ENCODE data around the gene METTL17.
"Not testable (repeated sequence)": the region's sequence is repeated elsewhere in the genome, so short reads cannot be mapped to it uniquely, and the experiment has no call there.

The METTL17 gene, protein sequence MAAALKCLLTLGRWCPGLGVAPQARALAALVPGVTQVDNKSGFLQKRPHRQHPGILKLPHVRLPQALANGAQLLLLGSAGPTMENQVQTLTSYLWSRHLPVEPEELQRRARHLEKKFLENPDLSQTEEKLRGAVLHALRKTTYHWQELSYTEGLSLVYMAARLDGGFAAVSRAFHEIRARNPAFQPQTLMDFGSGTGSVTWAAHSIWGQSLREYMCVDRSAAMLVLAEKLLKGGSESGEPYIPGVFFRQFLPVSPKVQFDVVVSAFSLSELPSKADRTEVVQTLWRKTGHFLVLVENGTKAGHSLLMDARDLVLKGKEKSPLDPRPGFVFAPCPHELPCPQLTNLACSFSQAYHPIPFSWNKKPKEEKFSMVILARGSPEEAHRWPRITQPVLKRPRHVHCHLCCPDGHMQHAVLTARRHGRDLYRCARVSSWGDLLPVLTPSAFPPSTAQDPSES
- total RNA-seq: 9.4 to 50.0 (median 25.6) reads per million in 17 experiments

DNA sequence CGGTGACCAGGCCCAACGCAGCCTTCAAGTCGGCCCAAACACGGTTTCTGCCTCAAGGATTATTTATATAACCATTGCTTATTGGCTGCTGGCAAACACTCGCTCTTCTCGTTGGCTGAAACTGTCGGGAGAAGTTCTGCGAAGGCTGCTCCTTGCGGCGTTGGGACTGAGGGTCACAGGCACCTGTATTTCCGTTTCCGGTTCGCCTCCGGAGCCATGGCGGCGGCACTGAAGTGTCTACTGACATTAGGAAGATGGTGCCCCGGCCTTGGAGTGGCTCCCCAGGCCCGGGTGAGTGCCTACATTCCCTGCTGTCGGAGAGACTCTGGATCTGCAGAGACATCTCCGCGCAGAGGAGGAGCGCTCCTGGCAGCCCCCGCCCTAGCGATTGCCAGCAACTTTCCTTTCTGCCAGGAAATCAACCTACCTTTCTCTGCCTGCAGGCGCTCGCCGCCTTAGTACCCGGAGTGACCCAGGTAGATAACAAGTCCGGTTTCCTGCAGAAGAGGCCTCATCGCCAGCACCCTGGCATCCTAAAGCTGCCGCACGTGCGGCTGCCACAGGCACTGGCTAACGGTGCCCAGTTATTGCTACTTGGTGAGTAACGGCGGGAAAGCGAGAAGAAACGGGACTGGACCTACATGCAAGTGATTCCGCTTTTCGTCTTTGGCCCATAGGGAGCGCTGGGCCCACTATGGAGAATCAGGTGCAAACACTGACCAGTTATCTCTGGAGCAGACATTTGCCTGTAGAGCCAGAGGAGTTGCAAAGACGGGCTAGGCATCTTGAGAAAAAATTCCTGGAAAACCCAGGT is at the start of gene METTL17:
TSS of gene METTL17 (plus strand) at position 194 of the 814 bp plus-strand sequence. CDS start at position 217, 23 bp downstream.
- peak; percentile 92 to 98 (median 96) for DNase-seq

DNA sequence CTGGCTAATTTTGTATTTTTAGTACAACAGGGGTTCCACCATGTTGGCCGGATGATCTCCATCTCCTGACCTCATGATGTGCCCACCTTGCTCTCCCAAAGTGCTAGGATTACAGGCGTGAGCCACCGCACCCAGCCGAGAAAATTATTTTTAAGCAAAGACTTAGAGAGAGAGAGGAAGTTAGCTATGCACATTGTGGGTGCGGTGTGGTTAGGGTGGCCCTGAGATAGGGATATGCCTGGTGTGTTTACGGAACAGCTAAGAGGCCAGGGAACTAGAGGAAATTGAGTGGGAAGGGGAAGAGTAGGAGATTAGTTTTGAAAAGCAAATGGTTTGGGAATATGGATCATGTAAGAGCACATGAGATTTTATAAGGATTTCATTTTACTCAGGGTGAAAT is 44.6 kb upstream of the METTL17 start:
- peak; percentile 64 to 81 (median 70) for DNase-seq

DNA sequence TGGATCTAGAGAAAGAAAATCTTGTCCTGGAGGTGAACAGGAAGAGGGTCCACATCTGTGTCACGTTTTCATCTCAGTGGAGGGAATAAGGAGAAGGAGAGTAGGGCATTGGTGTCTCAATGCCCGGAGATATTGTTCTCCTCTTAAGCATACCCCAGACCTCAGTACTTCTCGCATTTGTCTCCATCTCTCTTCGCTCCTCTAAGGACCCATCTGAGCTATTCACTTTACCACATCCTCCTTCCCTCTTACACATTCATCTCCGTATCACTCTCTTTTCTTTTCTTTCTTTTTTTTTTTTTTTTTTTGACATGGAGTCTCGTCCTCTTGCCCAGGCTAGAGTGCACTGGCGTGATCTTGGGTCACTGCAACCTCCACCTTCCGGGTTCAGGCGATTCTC is 43.1 kb upstream of the METTL17 start:
- DNase-seq: not testable (repeated sequence)

DNA sequence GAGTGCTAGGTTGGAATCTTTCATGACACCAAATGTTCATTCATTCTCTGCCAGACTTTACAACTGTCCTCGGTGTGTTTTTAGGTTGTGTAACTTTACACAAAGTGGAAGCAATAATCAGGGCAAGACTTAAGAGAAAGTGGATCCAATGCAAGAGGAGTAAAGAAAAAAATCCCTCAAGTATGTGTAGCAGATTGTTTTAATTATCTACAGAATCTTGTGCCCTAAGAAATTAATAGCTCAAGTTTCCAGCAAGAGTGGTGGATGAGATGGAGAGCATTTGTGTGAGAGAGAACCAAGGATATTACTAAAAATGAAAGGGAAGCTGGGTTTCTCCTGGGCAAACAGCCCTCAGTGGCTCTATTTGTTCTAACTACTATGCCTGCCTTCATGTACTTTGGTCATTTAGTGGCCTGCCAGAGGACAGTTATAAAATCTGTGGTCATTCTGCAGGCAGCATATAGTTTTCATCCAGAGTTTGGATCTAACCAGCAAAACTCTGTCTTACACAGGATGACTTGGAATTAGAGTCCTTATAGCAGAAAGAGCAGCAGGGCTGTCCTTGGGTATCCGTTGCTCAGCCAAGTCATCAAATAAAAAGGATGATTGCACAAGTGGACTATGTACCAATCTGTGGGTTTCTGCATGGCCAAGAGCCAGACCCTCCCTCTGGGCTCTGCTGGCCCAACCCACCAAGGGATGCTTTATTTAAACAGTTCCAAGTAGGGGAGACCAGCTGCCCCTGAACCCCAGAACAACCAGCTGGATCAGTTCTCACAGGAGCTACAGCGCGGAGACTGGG is 34.8 kb upstream of the METTL17 start, which contains the start of gene RNASE2:
TSS of gene RNASE2 (plus strand) at position 752 of the 802 bp plus-strand sequence. CDS start 285 bp downstream, outside the sequence.
- peak; percentile 22 to 42 (median 32) for DNase-seq

DNA sequence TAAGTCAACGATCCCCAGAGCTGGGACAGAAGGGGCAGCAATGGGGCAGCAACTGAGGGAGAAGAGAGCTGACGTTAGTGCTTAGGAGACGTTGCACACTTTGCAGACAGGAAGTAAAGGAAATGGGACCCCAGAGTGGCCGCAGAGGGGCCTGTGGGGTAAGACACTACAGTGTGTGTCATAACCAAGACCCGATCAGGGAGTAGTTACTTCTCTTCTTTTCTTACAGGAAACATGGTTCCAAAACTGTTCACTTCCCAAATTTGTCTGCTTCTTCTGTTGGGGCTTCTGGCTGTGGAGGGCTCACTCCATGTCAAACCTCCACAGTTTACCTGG is 34.3 kb upstream of the METTL17 start:
- peak in 3 of 4 experiments; percentile 33 to 47 (median 43) for DNase-seq

DNA sequence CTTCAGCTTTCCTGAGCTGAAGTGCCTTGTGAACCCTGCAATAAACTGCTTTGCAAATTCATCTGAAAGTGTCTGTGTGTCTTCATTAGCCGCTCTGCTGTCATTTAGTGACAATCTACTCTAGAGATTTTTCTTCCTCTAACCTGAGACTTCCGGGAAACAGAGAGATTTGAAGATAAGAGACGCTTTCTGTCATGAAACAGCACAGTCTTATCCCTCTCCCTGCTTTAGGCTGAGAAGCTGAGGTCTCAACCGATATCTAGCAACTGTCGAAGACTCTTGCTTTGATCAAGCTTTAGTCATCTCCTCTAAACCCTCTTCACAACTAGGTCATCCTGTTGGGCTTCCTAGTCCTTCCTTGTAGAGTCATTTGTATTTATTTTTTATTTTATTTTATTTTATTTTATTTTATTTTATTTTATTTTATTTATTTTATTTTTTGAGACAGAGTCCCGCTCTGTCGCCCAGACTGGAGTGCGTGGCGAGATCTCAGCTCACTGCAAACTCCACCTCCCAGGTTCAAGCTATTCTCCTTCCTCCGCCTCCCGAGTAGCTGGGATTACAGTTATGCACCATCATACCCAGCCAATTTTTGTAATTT is 33.3 kb upstream of the METTL17 start:
- no peak for DNase-seq

DNA sequence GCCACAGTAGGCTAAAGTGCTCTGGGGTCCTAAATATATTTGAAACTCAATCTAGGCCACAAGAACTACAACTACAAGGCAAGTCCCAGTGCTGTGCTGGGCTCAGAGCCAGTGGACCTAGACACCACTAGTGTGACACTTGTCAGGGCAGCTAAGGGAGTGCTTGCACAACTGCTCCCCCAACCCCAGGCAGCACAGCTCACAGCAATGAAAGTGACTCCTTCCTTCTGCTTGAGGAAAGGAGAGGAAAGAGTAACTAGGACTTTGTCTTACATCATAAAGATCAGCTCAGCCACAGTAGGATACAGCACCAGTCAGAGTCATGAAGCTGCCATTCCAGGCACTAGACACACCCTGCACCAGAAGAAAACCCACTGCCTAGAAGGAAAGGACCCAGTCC is 30.8 kb upstream of the METTL17 start:
- not testable (repeated sequence) for DNase-seq

DNA sequence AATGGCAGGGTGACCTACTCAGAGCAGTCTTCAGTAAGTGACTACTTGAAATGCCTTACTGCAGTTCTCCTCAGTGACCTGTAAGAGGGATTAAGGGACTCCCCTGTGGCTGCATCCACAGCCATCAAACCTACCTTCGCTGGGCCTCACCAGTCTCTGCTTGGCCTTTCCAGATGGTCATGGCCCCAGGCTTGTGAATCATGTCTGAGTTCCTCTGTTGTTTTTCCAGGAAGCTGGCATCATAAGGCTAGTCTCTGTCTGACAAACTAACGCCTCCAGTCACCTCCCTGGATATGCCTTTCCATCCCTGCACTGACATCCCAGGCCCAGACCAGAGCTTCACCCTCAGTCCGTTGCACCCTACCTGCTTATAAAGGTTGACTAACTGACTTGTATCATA is 20.4 kb upstream of the METTL17 start:
- DNase-seq: no peak

DNA sequence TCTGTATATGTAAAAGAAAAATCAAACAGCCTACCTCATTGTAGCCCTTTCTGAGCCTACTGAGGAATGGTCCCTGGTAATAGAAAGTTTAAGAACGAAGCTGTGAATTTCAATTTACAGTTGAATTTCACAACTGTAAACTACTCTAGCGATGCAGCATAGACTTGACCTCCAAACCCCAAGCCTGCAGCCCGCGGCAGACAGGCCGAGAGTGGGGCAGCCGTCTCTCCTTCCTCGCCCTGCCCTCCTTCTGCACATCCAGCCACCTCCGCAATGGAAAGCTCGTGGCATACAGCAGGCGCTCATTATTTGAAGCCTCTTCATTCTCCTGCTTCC is 19.2 kb upstream of the METTL17 start:
- no peak for DNase-seq

DNA sequence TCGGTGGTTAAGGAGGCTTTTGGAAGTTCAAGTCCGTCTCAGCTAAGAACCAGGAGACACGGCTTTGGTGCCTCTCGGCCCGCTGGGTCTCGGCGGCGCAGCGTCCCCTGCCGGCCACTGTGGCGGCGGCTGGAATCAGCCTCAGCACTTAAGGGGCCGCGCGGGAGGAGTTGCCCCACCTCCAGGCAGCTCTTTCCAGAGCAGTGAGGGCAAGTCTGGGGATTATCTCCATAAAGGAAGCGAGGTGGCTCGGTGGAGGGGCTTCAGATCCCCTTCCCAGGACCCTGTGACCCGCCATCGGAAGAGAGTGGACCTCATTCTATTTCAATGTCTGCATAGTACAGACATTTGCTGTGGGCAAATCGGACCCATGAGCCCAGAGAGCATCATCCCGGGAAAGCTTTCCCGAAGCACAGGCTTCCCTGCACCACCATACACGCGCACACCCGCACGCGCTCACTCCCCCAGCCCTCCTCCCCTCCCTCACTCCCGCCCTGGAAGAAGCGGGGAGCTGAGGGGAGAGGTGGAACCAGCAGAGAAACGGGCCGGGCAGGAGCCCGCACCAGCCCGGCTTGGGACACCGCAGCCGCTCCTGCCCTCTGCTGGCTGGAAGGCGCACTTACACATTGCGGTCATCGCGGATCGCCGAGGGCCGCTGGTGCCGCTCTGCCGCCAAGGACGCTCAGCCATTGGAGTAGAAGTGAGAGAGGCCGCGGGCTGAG is 18.6 kb upstream of the METTL17 start:
- DNase-seq: peak; percentile 88 to 94 (median 92)

DNA sequence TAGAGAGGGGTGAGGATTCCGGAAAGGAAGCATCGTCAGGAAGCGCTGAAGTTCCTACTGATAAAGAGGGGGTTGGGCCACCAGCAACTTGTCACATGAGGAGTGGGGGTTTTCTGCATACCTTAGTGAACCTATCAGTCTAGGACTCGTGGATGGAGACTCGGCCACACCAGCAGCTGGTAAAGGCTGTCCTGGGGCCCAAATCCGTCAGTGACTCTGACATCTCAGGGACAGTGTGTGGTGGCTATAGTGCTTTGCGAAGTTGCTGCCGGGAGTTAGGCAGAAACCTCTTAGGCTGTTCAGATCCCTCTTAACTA is 18.1 kb upstream of the METTL17 start:
- DNase-seq: no peak

DNA sequence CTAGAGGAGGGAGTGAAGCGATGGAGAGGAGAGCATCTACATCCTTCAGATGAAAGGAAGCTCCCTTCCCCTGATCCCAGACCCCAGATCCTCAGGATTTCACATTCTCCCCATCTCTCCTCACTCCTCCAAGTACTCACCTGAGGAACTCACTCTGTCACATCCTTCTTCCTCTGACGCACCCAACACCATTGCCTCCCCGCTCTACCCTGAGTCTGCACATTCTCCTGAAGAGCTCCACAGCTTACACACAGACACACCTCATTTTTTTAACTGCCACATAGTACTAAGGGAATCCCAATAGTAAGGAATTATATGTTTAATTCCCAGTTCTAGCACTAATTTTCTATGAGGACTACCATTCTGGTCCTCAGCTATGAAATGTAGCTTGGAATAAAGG is 16.3 kb upstream of the METTL17 start:
- DNase-seq: no peak

DNA sequence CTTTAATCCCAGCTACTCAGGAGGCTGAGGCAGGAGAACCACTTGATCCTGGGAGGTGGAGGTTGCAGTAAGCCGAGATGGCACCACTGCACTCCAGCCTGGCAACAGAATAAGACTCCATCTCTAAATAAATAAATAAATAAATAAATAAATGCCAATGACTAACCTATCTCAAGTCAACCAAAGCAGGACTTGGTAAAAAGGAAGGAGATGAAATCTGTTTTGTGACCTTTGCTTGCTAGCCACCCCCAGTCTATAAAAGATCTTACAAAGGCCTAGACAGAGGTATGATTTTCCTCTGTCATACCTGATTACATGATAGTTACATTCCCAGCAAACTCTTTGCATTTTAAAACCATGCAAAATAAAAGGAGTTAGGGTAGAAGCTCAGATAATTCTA is 13.5 kb upstream of the METTL17 start:
- DNase-seq: no peak

DNA sequence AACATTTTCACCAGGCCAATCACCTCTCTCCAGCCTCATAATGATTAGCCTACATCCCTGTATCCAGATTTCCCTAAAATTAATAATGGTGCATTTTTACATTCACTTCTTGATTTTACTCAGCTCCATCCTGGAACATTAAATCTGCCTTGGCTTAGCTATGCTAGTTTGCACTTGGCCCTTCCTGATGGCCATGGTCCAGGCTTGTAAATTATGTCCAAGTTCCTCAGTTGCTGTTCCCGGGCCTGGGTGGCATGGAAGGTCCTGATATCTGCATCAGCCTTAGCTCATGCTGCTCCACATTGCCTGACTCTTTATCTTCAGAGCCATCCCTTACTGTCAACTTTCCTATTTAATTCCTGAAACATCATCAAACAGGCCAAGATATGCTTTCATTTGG is 11.1 kb upstream of the METTL17 start:
- DNase-seq: no peak

DNA sequence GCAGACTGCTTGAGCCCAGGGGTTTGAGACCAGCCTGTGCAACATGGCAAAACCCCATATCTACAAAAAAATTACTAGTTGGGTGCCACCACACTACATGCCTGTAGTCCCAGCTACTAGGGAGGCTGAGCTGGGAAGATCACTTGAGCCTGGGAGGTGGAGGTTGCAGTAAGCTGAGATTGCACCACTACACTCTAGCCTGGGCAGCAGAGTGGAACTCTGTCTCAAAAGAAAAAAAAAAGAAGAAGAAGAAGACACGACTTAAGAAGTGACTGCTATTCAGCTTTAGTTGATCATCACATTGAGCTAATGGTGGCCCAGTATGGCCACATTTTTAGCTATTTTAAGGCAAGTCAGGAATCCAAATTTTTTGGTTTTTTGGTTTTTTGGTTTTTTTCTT is 8.9 kb upstream of the METTL17 start:
- DNase-seq: peak in 3 of 4 experiments; percentile 41 to 66 (median 44)

DNA sequence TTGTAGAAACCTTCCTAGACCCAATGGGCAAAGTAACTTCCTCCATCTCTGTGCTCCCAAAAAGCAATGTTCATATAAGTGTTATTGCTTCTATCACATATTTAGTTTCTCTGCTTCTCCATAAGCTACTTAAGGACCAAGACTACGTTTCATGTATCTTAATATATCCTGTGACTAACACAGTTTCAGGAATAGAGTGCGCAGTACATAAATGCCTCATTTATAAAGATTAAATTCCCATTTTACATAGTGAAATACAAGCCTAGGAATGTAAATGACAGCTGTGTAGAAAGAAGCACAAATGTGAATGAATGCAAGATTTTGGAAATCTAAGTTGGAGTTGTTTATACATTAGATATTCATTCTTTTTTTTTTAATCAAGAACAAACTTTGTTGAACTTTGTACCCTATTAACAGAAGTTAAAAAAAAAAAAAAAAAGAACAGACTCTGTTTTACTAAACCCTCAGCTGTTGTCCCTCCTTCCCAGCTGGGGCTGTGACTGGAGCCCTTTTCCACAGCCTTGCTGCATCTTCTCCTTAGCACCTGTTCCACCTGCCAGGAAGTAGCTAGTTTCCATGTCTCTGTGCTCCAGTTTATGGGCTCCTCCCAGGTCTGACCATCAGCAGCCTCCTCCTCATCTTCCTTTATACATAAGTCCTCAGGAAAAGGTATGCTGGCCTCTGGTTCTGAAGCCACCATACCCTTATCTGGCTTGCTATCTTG is 7.0 kb upstream of the METTL17 start:
- no peak for DNase-seq

DNA sequence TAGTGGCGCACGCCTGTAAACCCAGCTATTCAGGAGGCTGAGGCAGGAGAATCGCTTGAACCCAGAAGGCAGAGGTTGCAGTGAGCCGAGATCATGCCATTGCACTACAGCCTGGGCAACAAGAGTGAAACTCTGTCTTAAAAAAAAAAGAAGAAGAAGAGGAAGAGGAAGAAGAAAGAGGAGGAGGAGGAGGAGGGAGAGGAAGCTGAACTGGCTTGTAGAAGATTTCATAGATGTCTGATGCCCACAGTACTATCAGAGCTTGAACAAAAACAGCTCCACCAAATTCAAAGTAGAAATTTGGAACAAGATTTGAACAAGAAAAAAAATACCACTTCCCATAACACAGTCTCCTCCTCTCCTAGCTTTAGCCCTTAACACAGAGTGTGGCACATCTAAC is 4.1 kb upstream of the METTL17 start:
- peak in 3 of 4 experiments; percentile 45 to 61 (median 47) for DNase-seq

DNA sequence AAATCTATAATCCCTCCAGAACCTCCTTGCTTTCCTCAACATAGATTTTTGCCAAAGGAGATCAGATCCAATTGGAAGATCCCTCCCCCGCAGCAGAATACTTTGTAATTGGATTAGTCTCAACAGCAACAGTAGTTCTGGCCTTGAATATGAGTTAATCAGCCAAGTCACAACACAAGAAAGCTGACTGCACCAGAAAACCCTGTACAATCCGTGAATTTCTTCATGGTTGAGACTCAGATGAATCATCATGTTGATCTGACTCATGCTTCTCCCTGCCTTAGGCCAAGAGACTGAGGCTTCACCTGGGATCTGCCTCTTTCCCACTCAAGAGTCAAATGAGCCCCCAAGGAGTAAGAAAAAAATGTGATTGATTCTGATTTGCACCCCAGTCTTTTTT is 3.0 kb upstream of the METTL17 start:
- DNase-seq: peak; percentile 70 to 89 (median 78)

DNA sequence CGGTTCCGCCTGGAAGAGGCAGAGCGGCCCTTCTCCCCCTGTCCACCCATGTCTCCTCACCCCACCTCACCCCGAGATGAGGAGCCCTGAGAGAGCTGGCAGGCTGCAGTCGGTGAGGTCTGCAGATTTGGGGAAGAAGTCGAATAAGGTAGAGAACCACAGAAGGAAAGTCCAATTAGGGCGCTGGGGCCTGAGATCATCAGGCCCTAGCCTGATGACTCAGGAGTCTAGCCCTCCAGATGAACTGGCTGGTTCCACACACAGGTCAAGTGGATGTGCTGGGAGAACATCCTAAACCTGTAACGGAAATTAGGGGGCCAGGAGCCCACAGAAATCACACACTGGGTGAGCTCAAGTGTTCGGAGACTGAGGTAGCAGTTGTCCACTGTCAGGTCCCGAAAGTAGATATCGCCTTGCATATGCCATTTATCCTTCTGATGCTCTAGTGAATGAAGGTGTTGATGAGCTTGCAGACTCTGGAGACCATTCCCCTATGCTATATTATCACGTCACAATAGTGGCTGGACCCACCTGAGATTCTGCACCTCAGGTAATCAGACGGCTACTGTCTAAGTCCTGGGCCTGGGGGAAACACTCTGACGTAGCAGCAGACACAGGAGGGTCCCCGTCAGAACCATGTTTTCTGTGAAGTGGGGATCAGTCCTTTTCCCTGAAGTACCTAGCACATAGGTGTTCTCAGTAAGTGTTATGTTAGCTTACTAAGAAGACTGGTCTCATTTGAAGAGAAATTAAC is 886 bp upstream of the METTL17 start:
- DNase-seq: peak; percentile 39 to 76 (median 60)

DNA sequence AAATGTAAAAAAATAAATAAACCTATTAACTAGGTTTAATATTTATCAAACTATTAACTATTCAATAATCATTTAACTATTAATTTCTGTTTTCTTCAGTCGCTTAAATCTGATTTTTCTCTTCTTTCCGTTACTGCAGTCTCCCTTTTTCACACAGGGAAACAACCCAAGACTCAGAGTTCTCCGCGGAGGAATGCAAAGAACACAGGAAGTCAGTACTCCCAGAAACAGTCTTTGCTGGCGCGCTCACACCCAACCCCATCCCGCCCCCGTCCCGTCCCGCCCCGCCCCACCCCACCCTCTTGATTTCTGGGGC is 351 bp upstream of the METTL17 start:
- no peak for DNase-seq

All from suppressor macrophage (primary cell).